HG03460 (cell line): ENCODE results near the gene HCN1.
"Not testable (repeated sequence)": the region's sequence is repeated elsewhere in the genome, so short reads cannot be mapped to it uniquely, and the experiment has no call there.

Experiments
- ATAC-seq: cut with Tn5 transposase; IDR thresholded peaks from one replicate; pipeline ENCODE4 v1.9.1; 2021; ENCODE audit not compliant: unreplicated experiment

Gene HCN1

DNA sequence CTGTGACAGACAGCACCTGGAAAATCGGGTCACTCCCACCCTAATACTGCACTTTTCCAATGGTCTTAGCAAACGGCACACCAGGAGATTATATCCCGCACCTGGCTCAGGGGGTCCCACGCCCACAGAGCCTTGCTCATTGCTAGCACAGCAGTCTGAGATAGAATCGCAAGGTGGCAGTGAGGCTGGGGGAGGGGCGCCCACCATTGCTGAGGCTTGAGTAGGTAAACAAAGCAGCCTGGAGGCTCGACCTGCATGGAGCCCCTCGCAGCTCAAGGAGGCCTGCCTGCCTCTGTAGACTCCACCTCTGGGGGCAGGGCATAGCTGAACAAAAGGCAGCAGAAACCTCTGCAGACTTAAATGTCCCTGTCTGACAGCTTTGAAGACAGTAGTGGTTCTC, 383.6 kb downstream of the HCN1 start:
- ATAC-seq: not testable (repeated sequence)

DNA sequence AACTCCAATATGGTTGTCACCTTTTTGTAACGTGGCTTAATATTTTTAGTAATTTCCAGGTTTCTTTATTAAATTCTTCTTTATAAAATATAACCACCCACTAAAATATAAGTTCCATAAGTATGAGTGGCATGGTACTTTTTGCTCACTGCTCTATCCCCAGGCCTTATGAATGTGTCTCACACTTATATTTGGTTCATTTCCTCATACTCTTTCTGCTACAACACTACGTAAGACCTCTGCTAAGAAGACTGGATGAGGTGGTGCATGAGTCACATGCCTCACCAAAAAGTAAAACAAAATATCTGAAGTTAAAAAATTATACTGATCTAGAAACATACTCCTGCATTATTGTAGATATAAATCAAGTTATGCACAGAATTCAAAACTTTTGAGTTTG, 400.9 kb downstream of the HCN1 start:
- no peak for ATAC-seq

DNA sequence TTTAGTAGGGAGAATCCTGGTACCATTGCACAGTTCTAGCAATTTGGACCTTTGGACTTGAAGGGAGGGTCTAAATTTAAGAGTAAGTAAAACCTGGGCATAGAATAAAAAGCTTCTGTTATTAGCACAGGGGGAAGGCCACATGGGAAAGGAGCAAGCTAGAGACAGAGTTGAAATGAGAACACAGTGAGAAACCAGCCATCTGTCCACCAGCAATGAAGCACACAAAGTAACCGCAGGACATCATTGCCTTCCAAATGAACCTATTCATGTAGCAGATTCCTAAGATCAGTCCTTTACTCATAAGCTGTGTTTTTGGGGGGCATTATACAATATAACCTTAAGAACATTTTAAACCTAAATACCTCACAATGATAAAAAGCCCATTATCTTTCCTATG, 407.4 kb downstream of the HCN1 start:
- no peak for ATAC-seq

DNA sequence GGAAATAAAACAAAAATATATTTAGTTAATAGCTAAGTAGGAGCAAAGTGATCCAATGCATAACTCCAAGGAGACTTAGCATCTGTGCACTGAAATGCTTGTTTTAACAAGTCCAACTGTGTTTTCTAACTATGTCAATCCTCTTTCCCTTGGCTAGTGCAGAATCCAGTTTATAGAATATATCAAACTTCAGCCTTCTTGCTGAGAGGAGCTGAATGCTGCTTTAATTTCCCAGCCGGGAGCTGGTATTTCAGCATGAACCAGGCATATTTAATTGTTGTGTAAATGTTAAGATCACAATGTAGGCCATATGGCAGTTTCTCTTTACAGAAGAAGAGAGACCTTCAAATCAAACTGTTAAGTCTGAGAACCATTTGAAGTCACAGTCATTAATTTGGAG, 411.7 kb downstream of the HCN1 start:
- no peak for ATAC-seq

DNA sequence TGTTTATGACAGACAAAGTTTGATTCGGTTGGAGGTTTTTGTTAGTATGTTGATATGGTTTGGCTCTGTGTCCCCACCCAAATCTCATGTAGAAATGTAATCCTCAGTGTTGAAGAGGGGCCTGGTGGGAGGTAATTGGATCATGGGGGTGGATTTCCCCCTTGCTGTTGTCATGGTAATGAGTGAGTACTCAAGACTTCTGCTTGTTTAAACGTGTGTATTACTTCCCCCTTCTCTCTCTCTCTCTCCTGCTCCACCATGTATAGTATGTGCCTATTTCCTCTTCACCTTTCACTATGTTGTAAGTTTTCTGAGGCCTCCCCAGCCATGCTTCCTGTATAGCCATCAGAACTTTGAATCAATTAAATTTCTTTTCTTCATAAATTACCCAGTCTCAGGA, 415.1 kb downstream of the HCN1 start:
- no peak for ATAC-seq

DNA sequence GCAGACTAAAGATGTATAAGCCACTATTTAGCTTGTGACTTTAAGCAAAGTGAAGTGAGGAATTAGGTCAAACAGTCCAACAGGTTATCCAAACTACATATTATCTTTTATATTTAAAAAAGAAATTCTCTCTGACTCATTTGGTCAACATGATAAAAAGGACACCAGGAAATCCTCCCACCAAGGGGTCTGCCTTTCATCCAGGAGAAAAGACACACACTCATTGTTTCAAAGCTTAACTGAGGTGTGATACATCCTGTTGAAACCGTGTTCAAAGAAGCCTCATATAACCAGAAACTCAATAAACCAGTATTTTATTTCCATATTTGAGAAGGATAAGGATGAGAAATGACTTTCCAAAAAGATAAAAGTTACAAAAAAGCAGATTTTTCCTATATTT, 417.1 kb downstream of the HCN1 start:
- ATAC-seq: no peak

DNA sequence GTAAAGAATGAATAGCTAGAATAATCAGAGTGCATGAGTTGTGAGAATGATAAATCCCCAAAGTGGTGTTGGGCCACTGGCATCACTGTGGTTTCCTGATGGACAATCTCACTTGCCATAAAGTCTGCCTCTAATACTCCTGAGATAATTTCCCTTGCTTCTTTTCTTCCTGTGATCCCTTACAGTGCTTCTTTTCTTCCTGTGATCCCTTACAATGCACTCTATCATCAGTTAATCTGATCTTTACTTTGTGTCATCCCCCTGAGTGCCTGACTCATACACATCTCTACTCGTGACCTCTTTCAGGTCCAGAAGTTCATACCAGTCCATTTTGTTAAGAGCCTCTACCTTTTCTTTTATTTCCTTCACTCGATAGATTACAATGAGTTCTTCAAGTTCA, 418.3 kb downstream of the HCN1 start:
- no peak for ATAC-seq

DNA sequence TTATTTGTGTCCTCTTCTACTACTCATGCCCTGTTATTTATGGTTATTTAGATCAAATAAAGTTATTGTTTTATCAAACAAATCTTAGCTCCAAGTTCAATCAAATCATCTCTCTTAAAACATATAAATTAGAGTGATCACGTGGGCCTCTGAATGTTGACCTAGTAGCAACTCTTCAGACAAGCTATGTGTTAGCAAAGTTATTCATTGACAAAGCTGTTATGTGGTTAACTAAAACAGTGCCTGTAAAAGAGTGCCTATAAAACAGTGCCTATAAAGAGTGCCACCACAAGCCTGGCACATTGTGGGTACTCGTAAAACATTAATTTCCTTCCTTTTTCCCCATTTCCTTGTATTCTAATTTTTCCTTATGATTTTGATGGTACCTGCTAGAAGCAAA, 421.9 kb downstream of the HCN1 start:
- no peak for ATAC-seq

DNA sequence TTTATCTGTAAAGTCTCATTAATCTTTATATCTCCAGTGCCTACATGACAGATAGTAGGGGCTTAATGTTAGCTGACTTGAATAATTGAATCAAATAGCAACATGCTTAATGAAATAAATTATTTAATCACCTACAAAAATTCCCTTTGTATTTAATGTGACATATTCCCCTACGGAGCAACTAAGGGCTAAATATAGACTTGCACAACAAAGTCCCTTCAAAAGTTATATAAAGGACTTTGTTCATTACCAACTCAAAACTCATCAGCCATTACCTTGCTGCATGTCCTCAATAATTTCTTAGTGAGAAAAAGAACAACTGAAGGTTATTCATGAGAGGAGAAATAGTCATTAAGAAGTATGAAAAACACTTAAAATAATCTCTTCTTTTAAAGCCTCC, 424.6 kb downstream of the HCN1 start:
- no peak for ATAC-seq

DNA sequence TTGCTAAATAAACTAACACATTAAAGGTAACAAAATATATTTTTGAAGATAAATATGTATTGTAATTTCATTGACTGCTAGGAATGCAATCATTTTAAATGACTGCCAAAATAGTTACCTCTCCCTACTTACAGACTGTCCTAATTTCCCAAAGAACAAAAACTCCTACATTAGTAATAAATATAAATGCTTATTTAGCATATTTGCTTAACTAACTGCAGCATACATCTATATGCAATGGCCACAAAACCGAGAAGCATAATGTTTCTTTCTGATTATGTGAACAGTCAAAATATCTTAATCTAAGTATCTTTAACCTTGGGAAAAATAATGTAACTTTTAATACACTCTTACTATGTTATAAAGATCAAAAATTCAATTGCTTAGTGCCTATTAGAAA, 431.7 kb downstream of the HCN1 start:
- no peak for ATAC-seq

DNA sequence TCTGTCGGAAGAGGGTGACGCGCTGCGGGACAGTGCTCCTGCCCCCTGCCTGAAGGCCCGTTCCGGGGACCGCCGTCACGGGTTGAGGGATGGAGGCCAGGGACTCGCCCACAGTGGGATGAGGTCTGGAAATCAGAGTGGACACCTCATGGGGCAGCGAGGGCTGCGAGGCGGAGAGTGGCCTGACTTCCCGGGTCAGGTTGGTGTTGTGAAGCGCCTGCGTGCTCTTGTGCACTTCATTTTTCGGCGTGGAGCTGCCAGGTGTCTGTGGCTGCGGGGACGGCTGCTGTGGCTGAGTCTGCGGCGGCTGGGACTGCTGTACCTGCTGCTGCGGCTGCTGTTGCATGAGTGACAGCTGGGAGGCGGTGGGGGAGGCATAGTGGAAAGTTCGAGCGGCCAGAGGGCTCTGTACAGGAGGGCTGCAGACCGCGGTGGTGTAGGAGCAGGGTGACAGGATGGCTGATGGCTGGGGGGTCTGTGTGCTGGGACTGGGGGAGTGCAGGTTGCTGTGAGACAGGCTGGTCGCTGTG, 434.1 kb downstream of the HCN1 start:
- no peak for ATAC-seq

DNA sequence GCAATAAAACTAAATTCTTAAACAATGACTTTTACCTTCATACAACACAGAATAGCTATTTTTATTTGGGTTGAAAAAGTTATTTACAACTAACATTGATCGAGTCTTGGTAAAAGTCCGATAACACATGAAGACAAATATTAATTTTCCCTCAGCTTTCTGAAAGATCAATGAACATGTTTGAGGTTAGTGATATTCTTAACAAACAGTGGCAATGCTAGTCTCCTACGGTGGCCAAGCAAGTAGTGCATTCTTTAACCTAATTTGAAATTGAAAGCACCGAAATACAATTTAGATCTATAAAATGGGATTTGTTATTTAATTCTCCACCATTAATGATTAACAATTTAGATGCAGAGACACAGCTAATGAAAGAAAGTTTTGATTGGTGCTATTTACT, 435.1 kb downstream of the HCN1 start:
- ATAC-seq: no peak

DNA sequence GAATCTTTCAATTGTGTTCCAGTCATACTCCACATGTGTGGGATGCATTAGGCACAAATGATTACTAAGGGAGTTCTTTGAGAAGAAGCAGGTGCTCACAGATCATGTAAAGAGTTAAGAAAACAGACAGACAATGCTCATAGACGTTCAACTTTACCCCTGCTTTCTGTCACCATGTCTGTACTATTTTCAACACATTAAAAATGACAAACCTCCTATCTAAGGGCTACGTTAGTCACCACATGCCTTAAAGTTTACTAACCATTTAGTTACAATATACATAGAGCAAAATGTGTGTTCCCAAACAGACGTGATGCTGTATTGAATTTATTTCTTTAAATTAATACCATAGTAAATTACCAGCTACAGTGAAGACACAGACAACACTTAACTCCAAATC, 435.9 kb downstream of the HCN1 start:
- no peak for ATAC-seq

DNA sequence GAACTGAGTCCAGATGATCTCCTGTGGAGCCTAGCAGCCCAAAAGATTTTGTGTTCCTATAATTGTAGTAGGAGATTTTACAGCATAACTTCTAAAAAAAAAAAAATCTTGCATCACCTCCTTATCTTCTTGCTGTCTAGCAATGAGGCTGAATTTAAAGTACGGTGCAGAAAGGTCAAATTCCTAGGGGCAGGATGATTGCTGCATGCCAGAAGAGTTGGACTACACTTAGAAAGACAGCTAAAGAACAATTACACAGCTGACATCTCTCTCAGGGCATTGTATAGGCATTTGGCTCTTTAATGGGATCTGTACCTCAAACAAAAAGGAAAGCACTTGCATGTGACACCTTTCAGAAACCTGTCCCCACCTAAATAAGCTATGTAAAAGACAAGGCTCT, 443.2 kb downstream of the HCN1 start:
- no peak for ATAC-seq

DNA sequence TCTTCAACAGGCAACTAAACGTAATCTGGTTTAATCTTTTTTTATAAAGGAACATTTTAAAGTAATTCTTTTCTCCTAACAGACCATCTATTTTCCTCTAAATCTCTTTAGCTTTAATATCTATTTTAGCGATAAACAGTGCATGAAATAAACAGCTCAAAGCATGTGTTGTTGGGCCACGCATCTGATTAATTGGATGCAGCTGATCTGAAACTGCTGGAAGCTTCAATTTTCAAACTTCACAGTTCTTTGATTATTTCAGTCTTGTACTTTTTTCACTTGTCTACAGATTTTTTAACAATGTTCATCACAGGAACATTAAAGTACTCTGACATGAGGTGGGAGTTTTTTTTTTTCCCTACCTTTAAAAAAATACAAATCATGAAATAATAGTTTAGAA, 443.6 kb downstream of the HCN1 start:
- no peak for ATAC-seq

DNA sequence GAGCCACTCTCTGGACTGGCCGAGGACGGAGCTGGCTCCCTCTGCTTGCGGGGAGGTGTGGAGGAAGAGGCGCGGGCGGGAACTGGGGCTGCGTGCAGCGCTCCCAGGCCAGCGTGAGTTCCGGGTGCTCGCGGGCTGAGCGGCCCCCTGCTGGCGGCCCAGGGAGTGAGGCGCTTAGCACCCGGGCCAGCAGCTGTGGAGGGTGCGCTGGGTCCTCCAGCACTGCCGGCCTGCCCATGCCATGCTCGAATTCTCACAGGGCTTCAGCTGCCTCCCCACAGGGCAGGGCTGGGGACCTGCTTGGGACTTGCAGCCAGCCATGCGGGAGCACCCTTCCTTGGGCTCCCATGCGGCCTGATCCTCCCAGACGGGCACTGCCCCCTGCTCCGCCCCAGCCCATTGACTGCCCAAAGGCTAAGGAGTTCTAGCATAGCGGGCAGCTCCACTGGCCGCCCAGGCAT, 470.6 kb downstream of the HCN1 start:
- no peak for ATAC-seq

DNA sequence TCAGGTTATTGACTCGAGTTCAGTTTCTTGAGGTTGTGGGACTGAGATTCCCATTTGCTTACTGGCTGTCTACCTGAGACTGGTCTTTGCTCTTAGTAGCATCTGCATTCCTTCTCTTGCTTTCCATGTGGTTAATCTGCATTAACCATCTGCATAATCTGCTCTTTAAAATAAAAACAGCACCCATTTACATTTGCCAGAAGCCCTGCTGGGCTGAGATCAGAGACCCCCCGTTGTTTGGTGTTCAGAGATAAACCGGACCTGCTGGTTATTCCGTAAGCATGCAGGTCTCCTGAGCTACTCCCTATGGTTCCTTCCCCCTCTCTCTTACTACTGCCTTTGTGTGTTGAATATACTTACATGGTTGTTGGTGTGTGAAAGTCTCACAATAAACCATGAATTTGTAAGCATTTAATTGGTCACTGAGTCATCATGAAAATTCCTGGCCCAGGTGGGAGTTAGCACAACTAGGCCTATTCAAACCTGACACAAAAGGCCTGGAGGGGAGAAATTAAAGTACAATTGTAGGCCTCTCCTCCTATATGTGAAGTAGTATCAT, 490.7 kb downstream of the HCN1 start:
- ATAC-seq: no peak
